SU-DHL-6 (cell line): ENCODE results near the gene GRIK5.

Source experiments
- H2AFZ ChIP-seq: fragments of 200-600 bp; sonication (generic); 2 replicates; pipeline ENCODE4 v1.6.1; 2014; ENCODE audit warnings: low read depth, mild to moderate bottlenecking, moderate library complexity, mixed read lengths, antibody characterized with exemption, low read length; ENCODE audit not compliant: severe bottlenecking
- H3F3A ChIP-seq: fragments of 200-600 bp; shearing (Covaris generic); 2 replicates; pipeline ENCODE4 v1.6.0; 2016; ENCODE audit warnings: antibody characterized with exemption, mild to moderate bottlenecking; ENCODE audit not compliant: insufficient read depth
- H3K27ac ChIP-seq: fragments of 200-600 bp; sonication (generic); 2 replicates; pipeline ENCODE4 v1.5.1; 2016; ENCODE audit warnings: low read depth, mild to moderate bottlenecking, low read length, moderate library complexity, mixed read lengths
- H3K27me3 ChIP-seq: fragments of 200-600 bp; sonication (generic), shearing (Covaris generic); 2 replicates; pipeline ENCODE4 v1.6.0; 2014; ENCODE audit warnings: mild to moderate bottlenecking, low read length
- H3K36me3 ChIP-seq: fragments of 200-600 bp; sonication (generic); 2 replicates; pipeline ENCODE4 v1.6.1; 2014; ENCODE audit warnings: mild to moderate bottlenecking, low read length, mixed read lengths
- H3K4me2 ChIP-seq: fragments of 300-600, 200-600 bp; shearing (Covaris generic), sonication (generic); 2 replicates; pipeline ENCODE4 v1.6.0; 2014; ENCODE audit warnings: low read length, low read depth, mild to moderate bottlenecking; ENCODE audit not compliant: poor library complexity, severe bottlenecking
- H3K4me3 ChIP-seq: fragments of 200-600 bp; sonication (generic); 2 replicates; pipeline ENCODE4 v1.5.1; 2014; ENCODE audit warnings: antibody characterized with exemption, low read length, mild to moderate bottlenecking, mixed read lengths; ENCODE audit not compliant: insufficient read depth, poor library complexity, severe bottlenecking
- H3K79me2 ChIP-seq: fragments of 200-600 bp; sonication (generic); 2 replicates; pipeline ENCODE4 v1.6.1; 2014; ENCODE audit warnings: mild to moderate bottlenecking, low read length, moderate library complexity; ENCODE audit not compliant: insufficient read depth
- H3K9ac ChIP-seq: fragments of 200-600 bp; sonication (generic); 2 replicates; pipeline ENCODE4 v1.7.0; 2014; ENCODE audit warnings: mild to moderate bottlenecking, low read length
- H3K9me2 ChIP-seq: fragments of 200-600 bp; sonication (generic); replicated peaks from 2 replicates; pipeline ENCODE4 v1.6.1; 2014; ENCODE audit warnings: low read length; ENCODE audit not compliant: insufficient read depth
- H3K9me3 ChIP-seq: fragments of 200-600 bp; sonication (generic); 2 replicates; pipeline ENCODE4 v1.6.1; 2014; ENCODE audit warnings: low read length, mixed read lengths; ENCODE audit not compliant: insufficient read depth
- H4K20me1 ChIP-seq: fragments of 200-600 bp; sonication (generic); 2 replicates; pipeline ENCODE4 v1.6.1; 2014; ENCODE audit warnings: low read depth, mild to moderate bottlenecking, antibody characterized with exemption, low read length, moderate library complexity, mixed read lengths
- EZH2phosphoT487 ChIP-seq: fragments of 200-600 bp; sonication (generic), shearing (Covaris generic); conservative IDR thresholded peaks from 2 replicates; pipeline ENCODE4 v1.6.1; 2018; ENCODE audit warnings: mild to moderate bottlenecking, antibody characterized with exemption, low read length, moderate library complexity, mixed read lengths
- TF ChIP-seq, protein P1 (sequence below): fragments of 200-600 bp; sonication (generic); IDR thresholded peaks from one replicate; pipeline ENCODE4 v1.5.1; 2017; ENCODE audit warnings: antibody characterized with exemption, mild to moderate bottlenecking, low read length, moderate library complexity; ENCODE audit not compliant: insufficient read depth, poor library complexity, severe bottlenecking

Gene GRIK5

DNA sequence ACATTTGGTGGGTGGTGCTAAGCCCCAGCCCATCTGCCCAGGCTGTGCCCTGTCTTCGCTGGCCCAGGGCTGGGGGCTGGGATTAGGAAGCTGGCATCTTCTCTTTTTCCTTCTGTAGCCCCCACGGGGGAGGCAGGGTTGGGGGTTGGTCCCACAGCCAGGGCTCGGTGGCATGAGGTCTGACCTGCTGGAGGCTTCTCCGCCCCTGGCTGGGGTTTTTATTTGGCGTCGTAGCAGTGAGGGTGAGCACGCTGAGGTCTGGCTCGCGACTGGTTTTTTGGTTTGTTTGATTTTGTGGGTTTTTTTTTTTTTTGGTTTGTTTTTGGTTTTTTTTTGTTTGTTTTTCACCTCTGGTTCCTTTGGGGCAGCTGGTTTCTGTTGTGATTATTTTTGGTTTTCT lies 20.7 kb upstream of the GRIK5 start:
- no peaks in the 10 kb centered on the region for H3K9me2 ChIP-seq
- H3K27ac ChIP-seq = no peak overlapping the region
- no peaks in the 10 kb centered on the region for H3K36me3 ChIP-seq
- H3K79me2 ChIP-seq = no peaks in the 10 kb centered on the region
- no peak overlapping the region for H3K4me3 ChIP-seq
- H4K20me1 ChIP-seq = no peaks in the 10 kb centered on the region
- no peaks in the 10 kb centered on the region for H3K27me3 ChIP-seq
- no peaks in the 10 kb centered on the region for H3K9me3 ChIP-seq
- peaks cover 15% of the 10 kb centered on the region; the same call in 1 of the 2 replicates for H3F3A ChIP-seq
- TF ChIP-seq EZH2phosphoT487 = no peak
- TF ChIP-seq, protein P1, sequence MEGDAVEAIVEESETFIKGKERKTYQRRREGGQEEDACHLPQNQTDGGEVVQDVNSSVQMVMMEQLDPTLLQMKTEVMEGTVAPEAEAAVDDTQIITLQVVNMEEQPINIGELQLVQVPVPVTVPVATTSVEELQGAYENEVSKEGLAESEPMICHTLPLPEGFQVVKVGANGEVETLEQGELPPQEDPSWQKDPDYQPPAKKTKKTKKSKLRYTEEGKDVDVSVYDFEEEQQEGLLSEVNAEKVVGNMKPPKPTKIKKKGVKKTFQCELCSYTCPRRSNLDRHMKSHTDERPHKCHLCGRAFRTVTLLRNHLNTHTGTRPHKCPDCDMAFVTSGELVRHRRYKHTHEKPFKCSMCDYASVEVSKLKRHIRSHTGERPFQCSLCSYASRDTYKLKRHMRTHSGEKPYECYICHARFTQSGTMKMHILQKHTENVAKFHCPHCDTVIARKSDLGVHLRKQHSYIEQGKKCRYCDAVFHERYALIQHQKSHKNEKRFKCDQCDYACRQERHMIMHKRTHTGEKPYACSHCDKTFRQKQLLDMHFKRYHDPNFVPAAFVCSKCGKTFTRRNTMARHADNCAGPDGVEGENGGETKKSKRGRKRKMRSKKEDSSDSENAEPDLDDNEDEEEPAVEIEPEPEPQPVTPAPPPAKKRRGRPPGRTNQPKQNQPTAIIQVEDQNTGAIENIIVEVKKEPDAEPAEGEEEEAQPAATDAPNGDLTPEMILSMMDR = no peak
- no peak overlapping the region for H3K4me2 ChIP-seq
- no peak overlapping the region for H3K9ac ChIP-seq
- no peak overlapping the region for H2AFZ ChIP-seq

DNA sequence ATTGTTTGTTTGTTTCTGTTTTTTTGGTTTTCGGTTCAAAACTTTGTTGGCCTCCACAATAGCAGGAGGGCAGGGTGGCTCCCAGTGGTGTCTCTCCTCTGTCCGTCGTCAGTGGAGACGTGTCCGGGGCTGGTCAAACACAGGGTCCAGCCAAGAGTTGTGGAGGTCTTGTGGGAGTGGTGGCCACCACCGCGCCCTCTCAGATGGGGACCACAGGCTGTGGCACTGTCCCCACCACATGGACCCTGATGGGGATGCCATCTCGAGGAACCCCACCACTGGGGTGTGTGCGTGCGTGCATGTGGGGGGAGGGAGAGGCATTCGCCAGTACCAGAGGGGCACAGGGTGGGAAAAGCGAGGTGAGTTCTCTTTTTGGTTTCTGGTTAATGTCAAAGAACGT lies 19.8 kb upstream of the GRIK5 start:
- Histone ChIP-seq H3K9ac (no peak overlapping the region), H3K4me2 (no peak overlapping the region), H3K9me2 (no peaks in the 10 kb centered on the region), H2AFZ (no peak overlapping the region), H3F3A (peaks cover 20% of the 10 kb centered on the region; the same call in 1 of the 2 replicates), H3K4me3 (no peak overlapping the region), H3K36me3 (no peaks in the 10 kb centered on the region), H3K79me2 (no peaks in the 10 kb centered on the region), H3K27me3 (no peaks in the 10 kb centered on the region), H3K27ac (no peak overlapping the region), H4K20me1 (no peaks in the 10 kb centered on the region), H3K9me3 (no peaks in the 10 kb centered on the region)
- no peak for TF ChIP-seq EZH2phosphoT487
- TF ChIP-seq, protein P1 = no peak

DNA sequence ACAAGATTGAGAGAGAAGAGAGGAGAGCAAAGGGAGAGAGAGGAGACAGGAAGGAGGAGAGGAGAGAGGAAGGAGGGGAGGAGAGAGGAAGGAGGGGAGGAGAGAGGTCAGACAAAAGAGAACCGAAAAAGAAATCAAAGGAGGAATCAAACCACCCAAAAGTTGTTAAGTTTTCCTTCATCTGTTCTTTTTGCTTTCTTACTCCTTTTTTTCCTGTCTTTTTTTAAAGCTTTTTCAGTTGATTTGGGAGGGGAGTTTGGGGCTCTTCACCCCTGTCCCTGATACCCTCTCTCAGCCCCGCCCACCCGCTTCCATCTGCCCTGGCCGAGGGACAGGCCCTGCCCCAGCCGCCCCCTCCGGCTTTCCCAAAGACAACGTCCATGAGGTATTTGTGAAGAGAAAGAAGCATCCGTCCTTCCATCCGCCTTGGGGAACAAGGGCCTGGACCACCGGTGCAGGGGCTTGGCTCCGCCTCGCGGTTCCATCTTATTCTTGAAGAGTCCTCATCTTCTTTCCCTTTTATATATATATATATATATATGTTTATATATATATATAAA lies 19.3 kb upstream of the GRIK5 start:
- Histone ChIP-seq H3K9me2 (no peaks in the 10 kb centered on the region), H3K27ac (no peak overlapping the region), H2AFZ (no peak overlapping the region), H3K36me3 (no peaks in the 10 kb centered on the region), H3K4me2 (no peak overlapping the region), H3K9ac (no peak overlapping the region), H3F3A (peaks cover 20% of the 10 kb centered on the region; the same call in 1 of the 2 replicates), H3K79me2 (no peaks in the 10 kb centered on the region), H3K9me3 (no peaks in the 10 kb centered on the region), H3K4me3 (no peak overlapping the region), H3K27me3 (no peaks in the 10 kb centered on the region), H4K20me1 (no peaks in the 10 kb centered on the region)
- TF ChIP-seq, protein P1 = no peak
- TF ChIP-seq EZH2phosphoT487 = no peak
